H1 (cell line): ENCODE data around the gene UBTD1. TPM values are rescaled to one million over a fixed set of nuclear protein-coding genes. Genes with fewer than 3 reads are reported as not detected.

Experiments
- BCL11A ChIP-seq, 2 experiments: IDR thresholded peaks; one replicate each; pipeline ENCODE4 v1.6.1; 2011; ENCODE audit warnings: low read depth in 2 of 2, low read length in 2 of 2, mild to moderate bottlenecking in 2 of 2
- KDM4A ChIP-seq: IDR thresholded peaks from one replicate; pipeline ENCODE4 v1.7.1; 2012; ENCODE audit warnings: low read depth, mild to moderate bottlenecking, moderate library complexity, low read length, inconsistent platforms; ENCODE audit not compliant: severe bottlenecking
- NRF1 ChIP-seq: IDR thresholded peaks from 2 replicates; pipeline ENCODE4 v1.6.1; 2011; ENCODE audit warnings: mild to moderate bottlenecking, low read depth, low read length, improper control_type of control experiment
- polyA plus RNA-seq, 7 experiments: library from polyadenylated mRNA; depleted of rRNA in 3 of 7; stranded (reverse) in 5 of 7; unstranded in 2 of 7; fragments of >200 nt in 5 of 7; fragments of 200-250 nt in 2 of 7; gene quantifications; 1 replicate in 5 of 7; 2 replicates in 1 of 7; 4 replicates in 1 of 7; pipeline versions ENCODE4 v1.2.1 to v1.2.3, GENCODE V29; 2011 to 2013; ENCODE audit warnings: missing spikeins in 2 of 7, mixed read lengths in 2 of 7
- total RNA-seq: library from RNA; stranded (reverse); fragmentation: NEBNext Ultra II Directional; extraction: Animal tissue kit (Norgen Biotek cat#: 25700); gene quantifications from 2 replicates; pipeline ENCODE4 v1.2.1, GENCODE V29; 2021

UBTD1 gene
- total and polyA plus RNA-seq, 2 of the 8 experiments (the other 6 are each of a cell fraction or from before 2014, with no cell fraction given), result 22.3 to 36.2 TPM

- TF ChIP-seq KDM4A (no peak), NRF1 (no peak), BCL11A (IDR thresholded peaks at IDR 0.05; ENCODE audit: low read depth in 2 of 2, low read length in 2 of 2) (no peak)
- TF ChIP-seq, all 59 proteins: peak for 5
These were observed 36.1 kb downstream of the UBTD1 start (continued) for GRCh38 chr10:97534746-97535367.
